Peyer's patch (tissue), 4 donors: ENCODE measurements around the gene LRTM1.

ENCODE experiments used
- CTCF ChIP-seq, 6 experiments: fragments of 450-650 bp in 4 of 6; fragments of 200-600 bp in 2 of 6; sonication (generic) in 1 of 6; IDR thresholded peaks; one replicate each; pipeline ENCODE4 v1.5.1; 2017 to 2019; ENCODE audit warnings: antibody characterized with exemption in 6 of 6, mild to moderate bottlenecking in 3 of 6, moderate library complexity in 1 of 6
- POLR2A ChIP-seq, 2 donors: fragments of 450-650 bp; IDR thresholded peaks; one replicate each; pipeline ENCODE4 v1.5.1; 2017; ENCODE audit warnings: antibody characterized with exemption in 2 of 2, mild to moderate bottlenecking in 2 of 2, moderate library complexity in 2 of 2

DNA sequence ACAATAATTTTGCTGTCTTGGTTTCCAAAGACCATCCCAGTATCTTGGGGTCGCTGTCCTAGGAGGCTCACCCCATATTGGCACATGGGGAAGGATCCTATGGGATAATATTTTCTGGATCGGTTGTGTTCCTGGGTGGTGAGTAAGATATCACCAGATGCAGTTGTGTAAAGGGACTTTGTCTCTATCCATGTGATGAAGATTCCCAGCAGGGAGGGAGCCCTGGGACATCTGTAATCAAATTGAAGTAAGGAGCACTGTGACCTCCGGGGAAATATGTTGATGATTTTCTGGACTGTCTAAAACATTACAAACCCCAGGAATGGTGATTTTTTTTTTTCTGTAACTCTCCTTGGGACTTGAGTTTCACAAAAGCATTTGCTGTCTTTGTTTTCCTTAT is 36.2 kb upstream of the LRTM1 start:
- TF ChIP-seq CTCF (IDR thresholded peaks at IDR 0.05) = no peak
- no peak for TF ChIP-seq POLR2A (IDR thresholded peaks at IDR 0.05)
